ENCODE data around the gene ACTN2.
A peak's percentile ranks its signal among the peaks of the same experiment; 100 is the strongest.
"Not testable (repeated sequence)": the region's sequence is repeated elsewhere in the genome, so short reads cannot be mapped to it uniquely, and the experiment has no call there.

The ACTN2 gene

GRCh38 chr1:236685917-236686814 is at the start of gene ACTN2:
Gene ACTN2, plus strand, starts transcription at chr1:236686499. Its CDS starts 175 bp downstream, at chr1:236686674.
- peak; percentile 20 to 29 for DNase-seq (ENCODE audit: low read depth in 1 of 2, low spot score in 1 of 2)

DNA sequence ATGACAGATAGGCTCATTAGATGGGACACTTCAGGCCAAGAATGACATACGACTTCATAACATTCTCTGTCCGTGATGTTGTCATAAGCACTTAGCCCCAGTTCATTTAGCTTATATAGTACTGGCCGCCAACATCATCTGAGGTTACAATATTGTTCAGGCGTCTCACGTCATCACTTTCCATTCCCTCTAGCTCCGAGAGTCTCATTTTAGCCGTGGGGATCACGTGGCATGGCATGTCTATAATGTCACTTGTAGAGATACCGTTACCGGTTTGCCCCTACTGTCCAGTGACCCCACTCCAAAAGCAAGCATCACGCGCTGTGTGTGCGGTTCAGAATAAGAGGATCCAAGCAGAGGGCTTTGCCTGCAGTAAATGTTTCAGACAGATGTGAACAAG is 47.4 kb upstream of the ACTN2 start:
- DNase-seq (ENCODE audit: low read depth in 1 of 2, low spot score in 1 of 2): no peak

GRCh38 chr1:236639686-236640085 is 46.6 kb upstream of the ACTN2 start:
- DNase-seq (ENCODE audit: low read depth in 1 of 2, low spot score in 1 of 2): no peak

DNA sequence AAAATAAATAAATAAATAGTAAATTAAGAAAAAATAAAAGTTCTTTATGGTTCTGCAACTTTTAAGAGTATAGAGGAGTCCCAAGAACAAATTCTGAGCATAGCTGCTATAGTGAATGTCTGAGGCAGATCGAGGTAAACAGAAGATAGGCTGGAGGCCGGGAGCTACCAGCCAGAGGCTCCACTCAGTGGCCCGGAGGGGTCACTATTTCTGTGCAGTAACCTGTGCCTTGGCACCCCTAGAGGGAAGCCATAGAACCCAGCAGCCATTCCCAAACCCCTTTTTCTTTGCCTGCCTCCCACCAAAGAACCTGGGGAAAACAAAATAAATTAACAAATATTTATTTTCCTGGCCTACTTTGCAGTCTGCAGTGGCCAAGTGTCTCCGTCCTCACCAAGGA is 43.5 kb upstream of the ACTN2 start:
- DNase-seq (ENCODE audit: low read depth in 1 of 2, low spot score in 1 of 2): no peak

- DNase-seq (ENCODE audit: low read depth in 1 of 2, low spot score in 1 of 2): no peak
Observed at GRCh38 chr1:236645016-236645680, 41.2 kb upstream of the ACTN2 start.

- no peak for DNase-seq (ENCODE audit: low read depth in 1 of 2, low spot score in 1 of 2)
Observed at GRCh38 chr1:236654511-236654910, 31.8 kb upstream of the ACTN2 start.

DNA sequence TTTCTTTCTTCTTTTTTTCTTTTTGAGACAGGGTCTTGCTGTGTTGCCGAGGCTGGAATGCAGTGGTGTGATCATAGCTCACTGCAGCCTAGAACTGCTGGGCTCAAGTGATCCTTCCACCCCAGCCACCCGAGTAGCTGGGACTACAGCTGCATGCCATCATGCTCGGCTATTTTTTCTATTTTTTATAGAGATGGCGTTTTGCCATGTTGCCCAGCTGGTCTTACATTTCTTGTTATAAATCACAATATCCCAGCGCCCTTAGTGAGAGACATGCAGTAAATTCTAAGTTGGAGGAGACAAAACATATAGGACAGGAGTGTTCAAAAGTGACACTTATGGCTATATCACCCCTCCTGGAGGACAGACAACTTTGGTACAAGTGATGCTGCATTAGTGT is 31.3 kb upstream of the ACTN2 start:
- DNase-seq (ENCODE audit: low read depth in 1 of 2, low spot score in 1 of 2): no peak

DNA sequence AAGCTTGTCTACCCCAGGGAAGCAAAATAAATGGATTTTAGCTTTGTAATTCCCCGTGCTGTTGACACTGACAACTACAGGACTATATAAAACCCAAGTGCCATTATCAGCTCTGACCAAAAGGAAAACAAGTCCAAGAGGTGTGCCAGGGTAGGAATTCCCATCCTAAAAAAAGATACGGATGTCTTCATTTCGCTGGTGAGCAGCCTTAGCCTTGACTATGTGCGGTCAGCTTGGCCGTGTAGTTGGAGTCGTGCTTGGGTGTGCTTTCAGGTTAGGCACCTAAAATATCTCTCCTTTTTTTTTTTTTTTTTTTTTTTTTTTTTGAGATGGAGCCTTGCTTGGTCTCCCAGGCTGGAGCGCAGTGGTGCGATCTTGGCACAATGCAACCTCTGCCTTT is 28.9 kb upstream of the ACTN2 start:
- DNase-seq (ENCODE audit: low read depth in 1 of 2, low spot score in 1 of 2): no peak

GRCh38 chr1:236659792-236660587 is 26.3 kb upstream of the ACTN2 start:
- DNase-seq (ENCODE audit: low read depth in 1 of 2, low spot score in 1 of 2): no peak

DNA sequence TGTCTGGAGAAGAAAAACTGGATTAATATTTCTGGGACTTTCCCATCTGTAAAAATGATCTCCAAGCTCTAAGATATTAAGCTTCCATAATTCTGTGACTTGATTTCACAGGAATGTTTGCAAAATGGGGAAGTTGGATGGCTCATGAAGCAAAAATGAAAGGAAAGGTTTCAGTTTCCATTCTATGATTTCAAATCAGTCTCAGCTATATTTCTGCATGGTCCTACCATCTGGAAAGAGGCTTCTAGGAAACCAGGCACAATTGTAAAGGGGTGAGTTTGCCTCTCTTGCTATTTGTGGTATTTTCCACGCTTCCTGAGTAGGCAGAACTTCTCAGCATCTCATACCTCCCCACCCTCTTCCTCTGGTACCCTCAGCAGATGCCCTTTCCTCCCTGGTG is 22.4 kb upstream of the ACTN2 start:
- DNase-seq (ENCODE audit: low read depth in 1 of 2, low spot score in 1 of 2): no peak

DNA sequence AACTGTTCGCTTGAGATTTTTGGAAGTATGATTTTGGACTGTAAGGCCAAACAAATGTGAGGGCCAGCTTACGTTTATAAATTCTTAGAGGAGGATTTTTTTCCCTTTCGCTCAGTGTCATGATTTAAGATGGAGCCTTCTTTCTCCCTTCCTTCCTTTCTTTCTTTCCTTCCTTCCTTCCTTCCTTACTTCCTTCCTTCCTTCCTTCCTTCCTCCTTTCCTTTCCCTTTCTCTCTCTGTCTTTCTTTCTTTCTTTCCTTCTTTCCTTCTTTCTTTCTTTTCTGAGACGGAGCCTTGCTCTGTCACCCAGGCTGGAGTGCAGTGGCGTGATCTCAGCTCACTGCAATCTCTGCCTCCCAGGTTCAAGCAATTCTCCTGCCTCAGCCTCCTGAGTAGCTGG is 17.4 kb upstream of the ACTN2 start:
- not testable (repeated sequence) for DNase-seq (ENCODE audit: low read depth in 1 of 2, low spot score in 1 of 2)

- DNase-seq (ENCODE audit: low read depth in 1 of 2, low spot score in 1 of 2): no peak
Observed at GRCh38 chr1:236670060-236670459, 16.2 kb upstream of the ACTN2 start.

- DNase-seq (ENCODE audit: low read depth in 1 of 2, low spot score in 1 of 2): no peak
Observed at GRCh38 chr1:236673289-236673919, 12.9 kb upstream of the ACTN2 start.

- no peak for DNase-seq (ENCODE audit: low read depth in 1 of 2, low spot score in 1 of 2)
Observed at GRCh38 chr1:236677641-236678235, 8.6 kb upstream of the ACTN2 start.

DNA sequence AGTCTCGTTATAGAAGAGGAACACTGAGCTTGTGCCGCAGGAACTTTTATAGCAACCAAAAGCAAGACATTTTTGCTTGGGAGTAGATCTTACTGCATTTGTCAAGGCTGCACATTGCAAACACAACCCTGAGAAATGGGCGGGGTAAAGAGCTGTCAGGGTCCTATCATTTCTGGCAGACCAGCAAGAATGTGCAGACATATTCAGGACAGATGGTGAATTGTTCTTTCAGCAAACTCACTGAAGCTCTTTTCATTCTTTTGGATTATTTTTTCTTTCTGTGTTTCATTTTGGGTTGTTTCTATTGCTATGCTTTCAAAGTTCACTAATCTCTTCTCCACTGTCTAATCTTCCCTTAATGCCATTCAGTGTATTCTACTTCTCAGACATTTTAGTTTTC is 5.1 kb upstream of the ACTN2 start:
- no peak for DNase-seq (ENCODE audit: low read depth in 1 of 2, low spot score in 1 of 2)

DNA sequence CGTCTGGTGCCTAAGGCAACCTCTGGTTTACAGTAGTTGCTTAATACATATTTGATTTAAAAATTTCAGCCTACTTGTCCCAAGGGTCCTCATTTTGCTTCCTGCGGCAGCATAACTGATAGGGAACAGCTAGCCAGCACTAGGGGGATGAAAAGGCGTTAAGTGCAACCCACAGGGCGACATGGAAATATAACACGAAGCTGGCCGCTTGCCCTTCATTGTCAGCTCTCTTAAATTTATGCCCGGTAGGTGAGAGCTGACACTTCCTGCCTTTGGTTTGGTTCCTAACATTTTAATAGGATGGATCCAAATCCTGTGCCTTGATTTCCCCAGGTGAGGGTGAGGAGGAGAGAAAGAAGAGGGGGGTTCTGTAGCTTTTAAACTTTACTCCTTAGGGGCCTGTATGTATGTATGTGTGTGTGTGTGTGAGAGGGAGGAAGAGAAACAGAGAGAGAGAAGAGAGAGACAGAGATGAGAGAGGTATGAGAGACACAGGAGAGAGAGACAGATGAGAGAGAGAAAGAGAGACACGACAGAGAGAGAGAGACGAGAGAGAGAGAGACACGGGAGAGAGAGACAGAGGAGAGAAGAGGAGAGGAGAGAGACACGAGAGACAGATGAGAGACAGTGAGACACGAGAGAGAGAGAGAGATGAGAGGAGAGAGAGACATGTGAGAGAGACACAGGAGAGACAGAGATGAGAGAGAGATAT is 938 bp upstream of the ACTN2 start:
- DNase-seq (ENCODE audit: low read depth in 1 of 2, low spot score in 1 of 2): no peak

GRCh38 chr1:236686815-236687160 is 489 bp downstream of the ACTN2 start:
- DNase-seq (ENCODE audit: low read depth in 1 of 2, low spot score in 1 of 2): no peak

GRCh38 chr1:236687273-236687672 is 974 bp downstream of the ACTN2 start:
- no peak for DNase-seq (ENCODE audit: low read depth in 1 of 2, low spot score in 1 of 2)

DNA sequence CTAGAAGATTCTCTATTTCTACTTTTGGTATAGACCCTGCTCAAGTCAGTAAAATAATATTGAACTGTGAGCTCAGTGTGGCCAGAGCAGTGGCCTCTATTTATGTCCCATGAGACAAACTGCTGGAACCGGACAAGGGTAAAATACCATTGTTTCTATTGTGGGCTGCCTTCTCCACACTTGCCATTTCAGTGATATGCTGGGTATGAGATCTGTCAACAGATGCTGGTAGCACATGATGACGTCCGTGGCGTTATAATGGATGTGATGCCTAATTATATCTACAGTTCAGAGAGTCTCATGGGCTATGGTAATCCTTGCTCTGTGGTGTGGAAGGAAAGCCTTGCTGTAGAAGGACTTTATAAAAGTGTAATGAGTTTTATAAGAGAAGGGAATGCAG is 2.4 kb downstream of the ACTN2 start:
- no peak for DNase-seq (ENCODE audit: low read depth in 1 of 2, low spot score in 1 of 2)

Data from activated T-helper 1 cell treated with anti-CD3 and anti-CD28 coated beads, Interleukin-2, amount 50 U/mL, for 16 hours (primary cell).